Thoracic aorta (tissue), 2 donors: ENCODE measurements around the gene CDKL5. TPM values are rescaled to one million over a fixed set of nuclear protein-coding genes. Genes with fewer than 3 reads are reported as not detected.

ENCODE experiments used
- ATAC-seq: fragments of 150-250 bp; one replicate; pipeline ENCODE4 v1.8.0; 2017; ENCODE audit warnings: low read depth; ENCODE audit not compliant: insufficient number of reproducible peaks, low FRiP score
- DNase-seq: peaks from one replicate; pipeline ENCODE4 v3.0.0-alpha.2; 2020; ENCODE audit warnings: low spot score
- H3K27ac ChIP-seq, 2 donors: fragments of 200-600 bp; sonication (generic); 1 replicate in 1 of 2; 2 replicates in 1 of 2; pipeline ENCODE4 v1.5.1; 2016; ENCODE audit warnings: mild to moderate bottlenecking in 2 of 2, moderate library complexity in 2 of 2
- H3K27me3 ChIP-seq: fragments of 200-600 bp; sonication (generic); replicated peaks from 2 replicates; pipeline ENCODE4 v1.6.0; 2016; ENCODE audit warnings: mild to moderate bottlenecking; ENCODE audit not compliant: insufficient read depth
- H3K36me3 ChIP-seq: fragments of 200-600 bp; sonication (generic); one replicate; pipeline ENCODE4 v1.5.1; 2016
- H3K4me1 ChIP-seq, 2 donors: fragments of 200-600 bp; sonication (generic); 1 replicate in 1 of 2; 2 replicates in 1 of 2; pipeline versions ENCODE4 v1.5.1 to v1.6.0; 2016; ENCODE audit warnings: low read depth in 2 of 2, mild to moderate bottlenecking in 1 of 2; ENCODE audit not compliant: control insufficient read depth in 1 of 2
- H3K4me3 ChIP-seq: fragments of 200-600 bp; sonication (generic); 2 replicates; pipeline ENCODE4 v1.5.1; 2016; ENCODE audit warnings: mild to moderate bottlenecking
- H3K9me3 ChIP-seq: fragments of 200-600 bp; sonication (generic); 2 replicates; pipeline ENCODE4 v1.5.1; 2016
- total RNA-seq, 2 donors: library from RNA; depleted of rRNA; stranded (reverse); fragments of >200 nt; gene quantifications; one replicate each; pipeline versions ENCODE4 v1.1.0 to v1.2.3, GENCODE V29; 2016
- TF ChIP-seq, protein P1 (sequence below): fragments of 200-600 bp; sonication (generic); IDR thresholded peaks from one replicate; pipeline ENCODE4 v1.5.1; 2019; ENCODE audit warnings: antibody characterized with exemption

Gene CDKL5
- total RNA-seq, 2 donors from 2014 or later = 13.5 to 17.2 TPM

GRCh38 chrX:18561020-18561419 lies 135.6 kb downstream of the CDKL5 start:
- Histone ChIP-seq H3K27me3 (no peaks in the 10 kb centered on the region), H3K36me3 (no peaks in the 10 kb centered on the region), H3K27ac (no peak overlapping the region), H3K9me3 (no peaks in the 10 kb centered on the region), H3K4me3 (no peak overlapping the region), H3K4me1 (no peaks in the 10 kb centered on the region)
- ATAC-seq = no peak
- TF ChIP-seq, protein P1, sequence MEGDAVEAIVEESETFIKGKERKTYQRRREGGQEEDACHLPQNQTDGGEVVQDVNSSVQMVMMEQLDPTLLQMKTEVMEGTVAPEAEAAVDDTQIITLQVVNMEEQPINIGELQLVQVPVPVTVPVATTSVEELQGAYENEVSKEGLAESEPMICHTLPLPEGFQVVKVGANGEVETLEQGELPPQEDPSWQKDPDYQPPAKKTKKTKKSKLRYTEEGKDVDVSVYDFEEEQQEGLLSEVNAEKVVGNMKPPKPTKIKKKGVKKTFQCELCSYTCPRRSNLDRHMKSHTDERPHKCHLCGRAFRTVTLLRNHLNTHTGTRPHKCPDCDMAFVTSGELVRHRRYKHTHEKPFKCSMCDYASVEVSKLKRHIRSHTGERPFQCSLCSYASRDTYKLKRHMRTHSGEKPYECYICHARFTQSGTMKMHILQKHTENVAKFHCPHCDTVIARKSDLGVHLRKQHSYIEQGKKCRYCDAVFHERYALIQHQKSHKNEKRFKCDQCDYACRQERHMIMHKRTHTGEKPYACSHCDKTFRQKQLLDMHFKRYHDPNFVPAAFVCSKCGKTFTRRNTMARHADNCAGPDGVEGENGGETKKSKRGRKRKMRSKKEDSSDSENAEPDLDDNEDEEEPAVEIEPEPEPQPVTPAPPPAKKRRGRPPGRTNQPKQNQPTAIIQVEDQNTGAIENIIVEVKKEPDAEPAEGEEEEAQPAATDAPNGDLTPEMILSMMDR = no peak
- no peak for DNase-seq

DNA sequence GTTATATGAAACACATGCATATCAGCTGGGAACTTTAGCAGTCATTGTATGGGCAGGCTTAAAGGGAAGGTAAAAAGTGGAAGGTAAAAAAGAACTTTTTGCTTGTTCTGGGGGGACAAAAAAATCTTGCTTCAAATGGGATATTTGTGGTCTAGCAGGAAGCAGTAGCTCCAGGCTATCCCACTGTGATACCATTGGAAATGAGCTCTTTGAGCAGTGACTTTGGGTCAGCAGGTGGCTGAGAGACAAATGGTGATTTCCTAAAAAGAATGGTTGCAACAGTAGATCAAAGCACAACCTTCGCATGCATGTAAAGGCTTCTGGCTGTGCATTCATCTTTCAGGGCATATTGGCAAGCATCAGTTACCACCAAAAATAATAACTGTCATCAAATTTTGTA lies 140.3 kb downstream of the CDKL5 start:
- ATAC-seq = no peak
- TF ChIP-seq, protein P1 = no peak

DNA sequence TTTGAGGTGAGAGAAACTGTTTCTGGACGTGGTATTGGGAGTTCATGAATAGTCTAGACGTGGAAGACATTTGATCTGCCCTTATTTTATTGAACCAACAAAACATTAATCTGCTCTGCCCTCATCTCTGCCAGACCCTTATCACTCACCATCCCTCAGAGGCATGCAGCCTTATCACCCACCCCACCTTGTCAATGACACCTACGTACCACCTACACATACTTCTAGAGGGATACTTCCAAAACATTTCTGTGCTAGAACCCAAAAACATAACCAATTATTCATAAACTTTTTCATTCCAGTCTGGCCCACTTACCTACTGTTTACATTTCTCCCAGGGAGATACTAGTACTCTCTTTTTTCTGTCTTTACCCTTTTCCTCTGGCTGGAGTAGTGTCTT lies 141.3 kb downstream of the CDKL5 start:
- DNase-seq (no peak), ATAC-seq (no peak)
- no peaks in the 10 kb centered on the region for H3K36me3 ChIP-seq
- H3K9me3 ChIP-seq = no peaks in the 10 kb centered on the region
- H3K27ac ChIP-seq = no peak overlapping the region
- H3K4me3 ChIP-seq = no peak overlapping the region
- TF ChIP-seq, protein P1 = no peak
- no peaks in the 10 kb centered on the region for H3K27me3 ChIP-seq
- H3K4me1 ChIP-seq = no peaks in the 10 kb centered on the region

More for the DNA sequence above, 140.3 kb downstream of the CDKL5 start:
- H3K27ac ChIP-seq = no peak overlapping the region
- H3K27me3 ChIP-seq = no peaks in the 10 kb centered on the region
- H3K36me3 ChIP-seq = no peaks in the 10 kb centered on the region
- no peaks in the 10 kb centered on the region for H3K4me1 ChIP-seq
- no peak overlapping the region for H3K4me3 ChIP-seq
- DNase-seq = no peak
- H3K9me3 ChIP-seq = no peaks in the 10 kb centered on the region

DNA sequence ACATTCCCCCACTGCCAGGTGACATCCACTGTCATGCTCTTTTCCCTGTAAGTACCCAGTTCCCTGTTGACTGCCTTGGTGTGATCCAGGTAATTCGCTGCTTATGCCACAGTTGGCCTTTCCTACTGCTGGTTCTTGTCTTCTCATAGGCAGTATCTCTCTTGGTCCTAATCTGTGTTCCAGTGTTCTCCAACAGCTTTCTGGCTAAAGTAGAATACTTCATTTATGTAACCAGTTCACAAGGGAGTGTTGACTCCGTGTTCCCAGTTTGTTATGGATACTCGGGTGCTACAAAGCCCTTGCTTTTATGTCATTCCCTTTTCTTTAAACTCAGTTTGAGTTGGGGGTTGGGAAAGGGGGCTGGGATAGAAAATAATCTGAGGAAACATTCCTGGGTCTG lies 148.1 kb downstream of the CDKL5 start:
- ATAC-seq = no peak
- TF ChIP-seq, protein P1 = no peak
- H3K4me1 ChIP-seq = no peaks in the 10 kb centered on the region

GRCh38 chrX:18574591-18574990 lies 149.2 kb downstream of the CDKL5 start:
- Histone ChIP-seq H3K4me1 (no peaks in the 10 kb centered on the region), H3K27me3 (no peaks in the 10 kb centered on the region), H3K36me3 (no peaks in the 10 kb centered on the region), H3K9me3 (no peaks in the 10 kb centered on the region), H3K27ac (no peak overlapping the region), H3K4me3 (no peak overlapping the region)
- TF ChIP-seq, protein P1 = no peak
- DNase-seq (no peak), ATAC-seq (no peak)

More for the DNA sequence above, 148.1 kb downstream of the CDKL5 start:
- Histone ChIP-seq H3K36me3 (no peaks in the 10 kb centered on the region), H3K27ac (no peak overlapping the region), H3K9me3 (no peaks in the 10 kb centered on the region), H3K4me3 (no peak overlapping the region), H3K27me3 (no peaks in the 10 kb centered on the region)
- DNase-seq = no peak
